Stimulated activated CD4-positive, alpha-beta T cell treated with anti-CD3 and anti-CD28 coated beads, TNF-alpha, amount 100 ng/mL, for 1 hour (primary cell): ENCODE data around the gene ARSG.
A peak's percentile ranks its signal among the peaks of the same experiment; 100 is the strongest.
"Not testable (repeated sequence)": the region's sequence is repeated elsewhere in the genome, so short reads cannot be mapped to it uniquely, and the experiment has no call there.

Source experiments
- DNase-seq, 3 donors: peaks; one replicate each; pipeline ENCODE4 v3.0.0-alpha.2; 2020; ENCODE audit warnings: low read depth in 3 of 3, low spot score in 1 of 3

Gene ARSG

GRCh38 chr17:68290955-68291835 is at the start of gene ARSG, which contains the start of gene SLC16A6:
TSS of gene ARSG (plus strand) at chr17:68291495. CDS start at chr17:68307494, 15,999 bp downstream.
TSS of gene SLC16A6 (minus strand) at chr17:68291127. CDS start at chr17:68278320, 12,807 bp downstream.
- peak; percentile 54 to 77 (median 56) for DNase-seq

GRCh38 chr17:68246271-68247028 is 44.8 kb upstream of the ARSG start:
- DNase-seq: no peak

GRCh38 chr17:68247445-68248198 is 43.7 kb upstream of the ARSG start, which contains the start of gene AMZ2:
TSS of gene AMZ2 (plus strand) at chr17:68248043. CDS start at chr17:68250188, 2,145 bp downstream.
- DNase-seq: peak; percentile 92 to 99 (median 99)

GRCh38 chr17:68248199-68248825 is 43.0 kb upstream of the ARSG start:
- DNase-seq: no peak

GRCh38 chr17:68248891-68249290 is 42.4 kb upstream of the ARSG start:
- no peak for DNase-seq

GRCh38 chr17:68249354-68249765 is 41.9 kb upstream of the ARSG start:
- DNase-seq: no peak

GRCh38 chr17:68253426-68253825 is 37.9 kb upstream of the ARSG start:
- not testable (repeated sequence) for DNase-seq

GRCh38 chr17:68255151-68255550 is 36.1 kb upstream of the ARSG start:
- DNase-seq: no peak

- DNase-seq: no peak
Observed at GRCh38 chr17:68255731-68256538, 35.4 kb upstream of the ARSG start.

GRCh38 chr17:68256701-68257100 is 34.6 kb upstream of the ARSG start:
- not testable (repeated sequence) for DNase-seq

- no peak for DNase-seq
Observed at GRCh38 chr17:68257934-68258333, 33.4 kb upstream of the ARSG start.

- DNase-seq: peak; percentile 56 to 63 (median 57)
Observed at GRCh38 chr17:68258890-68259647, 32.2 kb upstream of the ARSG start.

GRCh38 chr17:68259648-68259951 is 31.7 kb upstream of the ARSG start:
- DNase-seq: not testable (repeated sequence)

GRCh38 chr17:68260051-68260762 is 31.1 kb upstream of the ARSG start:
- no peak for DNase-seq

- not testable (repeated sequence) for DNase-seq
Observed at GRCh38 chr17:68262467-68262866, 28.8 kb upstream of the ARSG start.

- not testable (repeated sequence) for DNase-seq
Observed at GRCh38 chr17:68263101-68263681, 28.1 kb upstream of the ARSG start.

- DNase-seq: not testable (repeated sequence)
Observed at GRCh38 chr17:68265833-68266232, 25.5 kb upstream of the ARSG start.

GRCh38 chr17:68273722-68274121 is 17.6 kb upstream of the ARSG start:
- no peak for DNase-seq
